Gastrocnemius medialis (tissue), 4 donors: ENCODE measurements around the gene TAF1A. TPM values are rescaled to one million over a fixed set of nuclear protein-coding genes. Genes with fewer than 3 reads are reported as not detected.

Source experiments
- ATAC-seq, 2 donors: fragments of 150-250 bp; one replicate each; pipeline ENCODE4 v1.9.1; 2016
- DNase-seq, 2 donors: peaks; one replicate each; pipeline ENCODE4 v3.0.0-alpha.2; 2019
- H3K27ac ChIP-seq, 4 donors: fragments of 200-600 bp; sonication (generic); 1 replicate in 1 of 4; 2 replicates in 3 of 4; pipeline ENCODE4 v1.5.1; 2016 to 2018; ENCODE audit warnings: mild to moderate bottlenecking in 2 of 4, moderate library complexity in 1 of 4
- H3K27me3 ChIP-seq, 3 donors: fragments of 200-600 bp; sonication (generic) in 2 of 3; 1 replicate in 1 of 3; 2 replicates in 2 of 3; pipeline versions ENCODE4 v1.5.1 to v1.6.0; 2016 to 2019; ENCODE audit warnings: mild to moderate bottlenecking in 1 of 3, moderate library complexity in 1 of 3
- H3K36me3 ChIP-seq, 2 donors: fragments of 200-600 bp; sonication (generic) in 1 of 2; one replicate each; pipeline ENCODE4 v1.5.1; 2017 to 2018
- H3K4me1 ChIP-seq, 2 donors: fragments of 200-600 bp; sonication (generic) in 1 of 2; one replicate each; pipeline ENCODE4 v1.5.1; 2016 to 2017; ENCODE audit warnings: mild to moderate bottlenecking in 2 of 2
- H3K4me3 ChIP-seq, 4 donors: fragments of 200-600 bp; sonication (generic) in 3 of 4; 1 replicate in 1 of 4; 2 replicates in 3 of 4; pipeline ENCODE4 v1.5.1; 2016 to 2019; ENCODE audit warnings: mild to moderate bottlenecking in 2 of 4
- H3K9me3 ChIP-seq, 3 donors: fragments of 200-600 bp; sonication (generic) in 2 of 3; 1 replicate in 1 of 3; 2 replicates in 2 of 3; pipeline ENCODE4 v1.5.1; 2016 to 2019
- CTCF ChIP-seq, 5 experiments: fragments of 450-650 bp in 3 of 5; fragments of 200-600 bp in 2 of 5; sonication (generic) in 2 of 5; IDR thresholded peaks in 4 of 5; conservative IDR thresholded peaks in 1 of 5; 1 replicate in 4 of 5; 2 replicates in 1 of 5; pipeline ENCODE4 v1.5.1; 2016 to 2019; ENCODE audit warnings: antibody characterized with exemption in 5 of 5, mild to moderate bottlenecking in 3 of 5, moderate library complexity in 3 of 5
- POLR2A ChIP-seq, 2 donors: fragments of 450-650 bp; IDR thresholded peaks; one replicate each; pipeline ENCODE4 v1.6.1; 2017; ENCODE audit warnings: antibody characterized with exemption in 2 of 2, mild to moderate bottlenecking in 2 of 2, moderate library complexity in 2 of 2
- in situ Hi-C, 4 donors: fragments of 200-750 bp; cut with MboI; loops; one replicate each; pipeline versions ENCODE4 v1.15.0 to v1.8.0; 2017; ENCODE audit warnings: low sequenced_read_pairs in 4 of 4
- intact Hi-C: fragments of 100-400 bp; cut with DNase I; formaldehyde crosslinking; loops from one replicate; pipeline ENCODE4 v1.15.1; 2023; ENCODE audit warnings: low total_unique reads
- total RNA-seq, 4 donors: library from RNA; depleted of rRNA; stranded (reverse); fragments of >200 nt; gene quantifications; one replicate each; pipeline versions ENCODE4 v1.1.0 to v1.2.3, GENCODE V29; 2016

TAF1A gene
- total RNA-seq, 4 donors from 2014 or later = 1.5 to 3.4 (median 1.6) TPM

GRCh38 chr1:222522105-222522915 is 67.4 kb downstream of the TAF1A start:
- in situ Hi-C loops = no loop called here
- ATAC-seq = no peak

GRCh38 chr1:222521299-222522104 is 68.2 kb downstream of the TAF1A start:
- no peaks in the 10 kb centered on the region for H3K27me3 ChIP-seq
- no peak for ATAC-seq
- intact Hi-C loops (no loop called here), in situ Hi-C loops (no loop called here)
- no peaks in the 10 kb centered on the region for H3K9me3 ChIP-seq
- H3K4me1 ChIP-seq = no peaks in the 10 kb centered on the region
- DNase-seq = no peak
- TF ChIP-seq POLR2A (IDR thresholded peaks at IDR 0.05) = no peak
- no peak for TF ChIP-seq CTCF (IDR thresholded peaks at IDR 0.05 in 4 of 5, conservative IDR thresholded peaks at IDR 0.05 in 1 of 5)
- H3K4me3 ChIP-seq = no peak overlapping the region
- H3K36me3 ChIP-seq = no peaks in the 10 kb centered on the region
- H3K27ac ChIP-seq = no peak overlapping the region

More at GRCh38 chr1:222522105-222522915, 67.4 kb downstream of the TAF1A start:
- Histone ChIP-seq H3K27ac (no peak overlapping the region), H3K36me3 (no peaks in the 10 kb centered on the region), H3K27me3 (no peaks in the 10 kb centered on the region), H3K4me3 (no peak overlapping the region), H3K4me1 (no peaks in the 10 kb centered on the region), H3K9me3 (no peaks in the 10 kb centered on the region)
- intact Hi-C loops = no loop called here
- DNase-seq = no peak
- TF ChIP-seq CTCF (IDR thresholded peaks at IDR 0.05 in 4 of 5, conservative IDR thresholded peaks at IDR 0.05 in 1 of 5) (no peak), POLR2A (IDR thresholded peaks at IDR 0.05) (no peak)

Other genes starting within 250 kb of the TAF1A start
- gene HHIPL2, start 41.8 kb downstream of the TAF1A start, total RNA-seq = not detected
- 10 to 100 TPM; 24.1 to 75.3 (median 47.9) TPM for gene MIA3, start 28.2 kb upstream of the TAF1A start, total RNA-seq
- 10 to 100 TPM; 19.6 to 32.8 (median 25.8) TPM for gene AIDA, start 122.6 kb upstream of the TAF1A start, total RNA-seq
- gene BROX, start 122.6 kb upstream of the TAF1A start, total RNA-seq = 10 to 100 TPM; 40.7 to 80.2 (median 51.4) TPM
- gene FAM177B, start 147.3 kb upstream of the TAF1A start, total RNA-seq = under 1 TPM in 1 of 4 donors, not detected in 3; 0.39 TPM
- 1 to 10 TPM; 2.4 to 3.7 (median 2.9) TPM for gene DISP1, start 225.1 kb upstream of the TAF1A start, total RNA-seq